Liver (tissue), 9 donors: Measurements from ENCODE around the gene TFDP1. TPM values are rescaled to one million over a fixed set of nuclear protein-coding genes. Genes with fewer than 3 reads are reported as not detected.

ENCODE experiments used
- DNase-seq: peaks from one replicate; pipeline ENCODE4 v3.0.0-alpha.2; 2017; ENCODE audit warnings: low spot score
- H3K27ac ChIP-seq, 2 donors: one replicate each; pipeline ENCODE4 v1.7.0; 2013; ENCODE audit warnings: inconsistent platforms in 2 of 2, low read length in 2 of 2, control low read depth in 1 of 2, low read depth in 1 of 2, mild to moderate bottlenecking in 1 of 2
- H3K27me3 ChIP-seq, 4 donors: one replicate each; pipeline versions ENCODE4 v1.6.1 to v1.7.0; 2013; ENCODE audit warnings: low read length in 3 of 4, inconsistent platforms in 1 of 4, mild to moderate bottlenecking in 1 of 4, moderate library complexity in 1 of 4; ENCODE audit not compliant: control insufficient read depth in 4 of 4, insufficient read depth in 4 of 4
- H3K36me3 ChIP-seq, 4 donors: one replicate each; pipeline versions ENCODE4 v1.6.1 to v1.7.0; 2013; ENCODE audit warnings: low read length in 3 of 4, mild to moderate bottlenecking in 3 of 4, low read depth in 1 of 4, moderate library complexity in 1 of 4; ENCODE audit not compliant: control insufficient read depth in 4 of 4, insufficient read depth in 3 of 4
- H3K4me1 ChIP-seq, 4 donors: one replicate each; pipeline versions ENCODE4 v1.6.1 to v1.7.0; 2013; ENCODE audit warnings: low read length in 3 of 4, mild to moderate bottlenecking in 3 of 4, moderate library complexity in 1 of 4; ENCODE audit not compliant: control insufficient read depth in 4 of 4, insufficient read depth in 4 of 4
- H3K4me3 ChIP-seq, 3 donors: one replicate each; pipeline versions ENCODE4 v1.6.1 to v1.7.0; 2013; ENCODE audit warnings: low read length in 3 of 3, control low read depth in 1 of 3, low read depth in 1 of 3, mild to moderate bottlenecking in 1 of 3
- H3K9ac ChIP-seq, 2 donors: one replicate each; pipeline ENCODE4 v1.7.0; 2013; ENCODE audit warnings: low read length in 2 of 2, mild to moderate bottlenecking in 2 of 2, moderate library complexity in 2 of 2, control low read depth in 1 of 2, low read depth in 1 of 2
- H3K9me3 ChIP-seq, 4 donors: one replicate each; pipeline versions ENCODE4 v1.6.1 to v1.7.0; 2013; ENCODE audit warnings: low read length in 3 of 4; ENCODE audit not compliant: control insufficient read depth in 4 of 4
- CTCF ChIP-seq: fragments of 150-350 bp; IDR thresholded peaks from 2 replicates; pipeline ENCODE4 v1.5.1; 2017; ENCODE audit warnings: improper control_type of control experiment, low read depth, low read length; ENCODE audit not compliant: missing input control
- EGR1 ChIP-seq, 2 donors: IDR thresholded peaks; 2 replicates each; pipeline ENCODE4 v1.6.1; 2016 to 2018; ENCODE audit warnings: antibody characterized with exemption in 2 of 2, low read depth in 2 of 2
- FOXA1 ChIP-seq: IDR thresholded peaks from 2 replicates; pipeline ENCODE4 v1.6.1; 2016; ENCODE audit warnings: antibody characterized with exemption
- FOXA2 ChIP-seq: IDR thresholded peaks from 2 replicates; pipeline ENCODE4 v1.6.1; 2016; ENCODE audit warnings: antibody characterized with exemption
- GABPA ChIP-seq, 2 donors: IDR thresholded peaks in 1 of 2; conservative IDR thresholded peaks in 1 of 2; 2 replicates each; pipeline ENCODE4 v1.6.1; 2016; ENCODE audit warnings: antibody characterized with exemption in 2 of 2, mild to moderate bottlenecking in 1 of 2, moderate library complexity in 1 of 2
- HNF4A ChIP-seq, 2 donors: conservative IDR thresholded peaks; 2 replicates each; pipeline ENCODE4 v1.6.1; 2016; ENCODE audit warnings: antibody characterized with exemption in 2 of 2, mild to moderate bottlenecking in 2 of 2
- HNF4G ChIP-seq: IDR thresholded peaks from 2 replicates; pipeline ENCODE4 v1.6.1; 2016; ENCODE audit warnings: antibody characterized with exemption
- JUND ChIP-seq, 2 donors: IDR thresholded peaks; 2 replicates each; pipeline ENCODE4 v1.6.1; 2016; ENCODE audit warnings: antibody characterized with exemption in 2 of 2
- MAX ChIP-seq: IDR thresholded peaks from 2 replicates; pipeline ENCODE4 v1.6.1; 2016; ENCODE audit warnings: antibody characterized with exemption
- NR2F2 ChIP-seq: IDR thresholded peaks from 2 replicates; pipeline ENCODE4 v1.6.1; 2016; ENCODE audit warnings: antibody characterized with exemption
- RAD21 ChIP-seq, 2 donors: IDR thresholded peaks; 2 replicates each; pipeline ENCODE4 v1.6.1; 2016; ENCODE audit warnings: antibody characterized with exemption in 2 of 2, mild to moderate bottlenecking in 2 of 2
- RXRA ChIP-seq, 2 donors: IDR thresholded peaks; 2 replicates each; pipeline ENCODE4 v1.6.1; 2017 to 2018; ENCODE audit warnings: antibody characterized with exemption in 2 of 2, mild to moderate bottlenecking in 1 of 2
- SP1 ChIP-seq: IDR thresholded peaks from 2 replicates; pipeline ENCODE4 v1.6.1; 2018; ENCODE audit warnings: antibody characterized with exemption, mild to moderate bottlenecking
- TAF1 ChIP-seq: conservative IDR thresholded peaks from 2 replicates; pipeline ENCODE4 v1.6.1; 2016; ENCODE audit warnings: antibody characterized with exemption, mild to moderate bottlenecking
- YY1 ChIP-seq: IDR thresholded peaks from 2 replicates; pipeline ENCODE4 v1.6.1; 2016; ENCODE audit warnings: antibody characterized with exemption, mild to moderate bottlenecking
- WGBS: extraction: QIAGEN DNeasy Blood & Tissue Kit; methylation state at CpG from one replicate; pipeline ENCODE4 v1.1.7; 2013; 5-methylcytosine and 5-hydroxymethylcytosine counted together
- polyA plus RNA-seq, 2 donors: library from polyadenylated mRNA; stranded (reverse) in 1 of 2; unstranded in 1 of 2; fragments of 200-250 nt in 1 of 2; fragments of >200 nt in 1 of 2; fragmentation: Nextera tagmentation in 1 of 2; extraction: Ambion mirVana in 1 of 2; gene quantifications; one replicate each; pipeline versions ENCODE4 v1.2.1 to v1.2.3, GENCODE V29; 2013 to 2015
- total RNA-seq, 2 donors: library from RNA; depleted of rRNA; stranded (reverse); fragments of >200 nt; gene quantifications; one replicate each; pipeline ENCODE4 v1.2.3, GENCODE V29; 2014
- TF ChIP-seq, protein P1 (sequence below): IDR thresholded peaks from 2 replicates; pipeline ENCODE4 v1.6.1; 2016; ENCODE audit warnings: antibody characterized with exemption
- TF ChIP-seq, protein P2 (sequence below): IDR thresholded peaks from 2 replicates; pipeline ENCODE4 v1.6.1; 2016; ENCODE audit warnings: antibody characterized with exemption, mild to moderate bottlenecking
- TF ChIP-seq, protein P3 (sequence below): IDR thresholded peaks from 2 replicates; pipeline ENCODE4 v1.6.1; 2016; ENCODE audit warnings: antibody characterized with exemption
- donor health status: healthy.
- donor health status: healthy.
- donor health status: healthy.
- donor health status: healthy.
- donor health status: healthy.

TFDP1 gene
- total and polyA plus RNA-seq, 4 donors: 9.9 to 140 (median 17.8) TPM

DNA sequence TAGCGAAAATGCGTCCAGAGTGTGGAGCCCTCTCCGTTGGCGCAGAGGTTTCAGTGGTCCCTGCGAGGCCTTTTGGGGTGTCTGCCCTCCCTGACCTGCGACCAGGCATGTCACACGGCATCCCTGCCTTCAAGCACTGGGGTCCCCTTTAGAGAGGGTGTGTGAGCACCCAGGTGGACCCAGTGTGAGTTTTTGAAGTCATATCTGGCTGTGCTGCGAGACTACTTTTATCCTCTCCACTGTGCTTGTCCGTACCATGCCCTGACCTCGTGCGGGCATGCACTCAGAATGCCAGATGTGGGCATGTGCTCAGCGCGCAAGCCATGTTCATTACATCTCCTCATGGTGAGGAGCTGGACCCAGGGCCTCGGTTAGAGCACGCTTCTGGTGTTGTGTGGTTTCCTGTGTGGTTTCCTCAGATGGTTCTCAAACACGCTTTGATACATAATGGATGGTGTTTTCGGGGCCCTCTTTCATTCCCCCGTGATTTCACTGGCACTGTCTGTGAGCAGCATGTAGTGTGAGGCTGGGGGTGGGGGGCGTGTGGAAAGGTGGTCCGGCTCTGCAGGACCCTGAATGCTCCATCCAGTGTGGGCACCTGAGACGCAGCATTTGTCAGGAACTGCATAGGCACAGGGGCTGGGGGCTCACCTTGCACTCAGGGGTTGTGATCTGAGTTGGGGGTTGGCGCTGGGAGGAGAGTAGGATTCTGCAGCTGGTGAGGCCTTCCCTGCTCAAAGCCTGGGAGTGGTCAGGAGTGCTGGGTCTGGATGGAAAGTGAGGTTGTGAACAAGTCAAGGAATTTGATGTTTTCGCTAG is 2.3 kb downstream of the TFDP1 start:
- H3K9me3 ChIP-seq: no peaks in the 10 kb centered on the region
- peak; percentile 32 for DNase-seq
- H3K27me3 ChIP-seq: no peaks in the 10 kb centered on the region
- H3K36me3 ChIP-seq: peaks cover 0 to 9% (median under 1%) of the 10 kb centered on the region in 4 donors
- 92% methylated on average over 23 of the region's 23 CpGs for WGBS
- TF ChIP-seq RAD21 (IDR thresholded peaks at IDR 0.05): no peak
- no peak for TF ChIP-seq EGR1 (IDR thresholded peaks at IDR 0.05; ENCODE audit: low read depth in 2 of 2)
- no peak for TF ChIP-seq FOXA1
- no peak for TF ChIP-seq GABPA (IDR thresholded peaks at IDR 0.05 in 1 of 2, conservative IDR thresholded peaks at IDR 0.05 in 1 of 2)
- TF ChIP-seq, protein P1, sequence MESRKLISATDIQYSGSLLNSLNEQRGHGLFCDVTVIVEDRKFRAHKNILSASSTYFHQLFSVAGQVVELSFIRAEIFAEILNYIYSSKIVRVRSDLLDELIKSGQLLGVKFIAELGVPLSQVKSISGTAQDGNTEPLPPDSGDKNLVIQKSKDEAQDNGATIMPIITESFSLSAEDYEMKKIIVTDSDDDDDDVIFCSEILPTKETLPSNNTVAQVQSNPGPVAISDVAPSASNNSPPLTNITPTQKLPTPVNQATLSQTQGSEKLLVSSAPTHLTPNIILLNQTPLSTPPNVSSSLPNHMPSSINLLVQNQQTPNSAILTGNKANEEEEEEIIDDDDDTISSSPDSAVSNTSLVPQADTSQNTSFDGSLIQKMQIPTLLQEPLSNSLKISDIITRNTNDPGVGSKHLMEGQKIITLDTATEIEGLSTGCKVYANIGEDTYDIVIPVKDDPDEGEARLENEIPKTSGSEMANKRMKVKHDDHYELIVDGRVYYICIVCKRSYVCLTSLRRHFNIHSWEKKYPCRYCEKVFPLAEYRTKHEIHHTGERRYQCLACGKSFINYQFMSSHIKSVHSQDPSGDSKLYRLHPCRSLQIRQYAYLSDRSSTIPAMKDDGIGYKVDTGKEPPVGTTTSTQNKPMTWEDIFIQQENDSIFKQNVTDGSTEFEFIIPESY: no peak
- no peak for TF ChIP-seq JUND (IDR thresholded peaks at IDR 0.05)
- TF ChIP-seq TAF1: no peak
- H3K9ac ChIP-seq: no peak overlapping the region
- no peak overlapping the region for H3K27ac ChIP-seq
- no peak overlapping the region for H3K4me3 ChIP-seq
- peaks cover 2 to 13% (median 6%) of the 10 kb centered on the region in 4 donors for H3K4me1 ChIP-seq

- Histone ChIP-seq H3K36me3 (peaks cover 0 to 9% (median 2%) of the 10 kb centered on the region in 4 donors), H3K4me1 (peaks cover 2 to 13% (median 6%) of the 10 kb centered on the region in 4 donors), H3K27me3 (no peaks in the 10 kb centered on the region), H3K27ac (no peak overlapping the region), H3K9ac (no peak overlapping the region), H3K9me3 (no peaks in the 10 kb centered on the region), H3K4me3 (no peak overlapping the region)
- TF ChIP-seq NR2F2 (no peak), SP1 (no peak), JUND (IDR thresholded peaks at IDR 0.05) (no peak), FOXA2 (no peak), RXRA (IDR thresholded peaks at IDR 0.05) (no peak), TAF1 (no peak), GABPA (IDR thresholded peaks at IDR 0.05 in 1 of 2, conservative IDR thresholded peaks at IDR 0.05 in 1 of 2) (no peak), HNF4G (no peak), MAX (no peak), HNF4A (conservative IDR thresholded peaks at IDR 0.05) (no peak), YY1 (no peak), CTCF (no peak), FOXA1 (no peak), EGR1 (IDR thresholded peaks at IDR 0.05; ENCODE audit: low read depth in 2 of 2) (no peak)
- TF ChIP-seq, protein P1: no peak
- TF ChIP-seq, protein P2, sequence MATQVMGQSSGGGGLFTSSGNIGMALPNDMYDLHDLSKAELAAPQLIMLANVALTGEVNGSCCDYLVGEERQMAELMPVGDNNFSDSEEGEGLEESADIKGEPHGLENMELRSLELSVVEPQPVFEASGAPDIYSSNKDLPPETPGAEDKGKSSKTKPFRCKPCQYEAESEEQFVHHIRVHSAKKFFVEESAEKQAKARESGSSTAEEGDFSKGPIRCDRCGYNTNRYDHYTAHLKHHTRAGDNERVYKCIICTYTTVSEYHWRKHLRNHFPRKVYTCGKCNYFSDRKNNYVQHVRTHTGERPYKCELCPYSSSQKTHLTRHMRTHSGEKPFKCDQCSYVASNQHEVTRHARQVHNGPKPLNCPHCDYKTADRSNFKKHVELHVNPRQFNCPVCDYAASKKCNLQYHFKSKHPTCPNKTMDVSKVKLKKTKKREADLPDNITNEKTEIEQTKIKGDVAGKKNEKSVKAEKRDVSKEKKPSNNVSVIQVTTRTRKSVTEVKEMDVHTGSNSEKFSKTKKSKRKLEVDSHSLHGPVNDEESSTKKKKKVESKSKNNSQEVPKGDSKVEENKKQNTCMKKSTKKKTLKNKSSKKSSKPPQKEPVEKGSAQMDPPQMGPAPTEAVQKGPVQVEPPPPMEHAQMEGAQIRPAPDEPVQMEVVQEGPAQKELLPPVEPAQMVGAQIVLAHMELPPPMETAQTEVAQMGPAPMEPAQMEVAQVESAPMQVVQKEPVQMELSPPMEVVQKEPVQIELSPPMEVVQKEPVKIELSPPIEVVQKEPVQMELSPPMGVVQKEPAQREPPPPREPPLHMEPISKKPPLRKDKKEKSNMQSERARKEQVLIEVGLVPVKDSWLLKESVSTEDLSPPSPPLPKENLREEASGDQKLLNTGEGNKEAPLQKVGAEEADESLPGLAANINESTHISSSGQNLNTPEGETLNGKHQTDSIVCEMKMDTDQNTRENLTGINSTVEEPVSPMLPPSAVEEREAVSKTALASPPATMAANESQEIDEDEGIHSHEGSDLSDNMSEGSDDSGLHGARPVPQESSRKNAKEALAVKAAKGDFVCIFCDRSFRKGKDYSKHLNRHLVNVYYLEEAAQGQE: no peak
- TF ChIP-seq, protein P3, sequence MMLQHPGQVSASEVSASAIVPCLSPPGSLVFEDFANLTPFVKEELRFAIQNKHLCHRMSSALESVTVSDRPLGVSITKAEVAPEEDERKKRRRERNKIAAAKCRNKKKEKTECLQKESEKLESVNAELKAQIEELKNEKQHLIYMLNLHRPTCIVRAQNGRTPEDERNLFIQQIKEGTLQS: no peak
- WGBS: 96% methylated on average over 6 of the region's 6 CpGs
- peak; percentile 30 for DNase-seq
Observed at GRCh38 chr13:113588394-113589111, 4.0 kb downstream of the TFDP1 start.
